ENCODE results near the gene GRAMD1A. TPM values are rescaled to one million over a fixed set of nuclear protein-coding genes. Genes with fewer than 3 reads are reported as not detected.
"Not testable (repeated sequence)": the region's sequence is repeated elsewhere in the genome, so short reads cannot be mapped to it uniquely, and the experiment has no call there.

The GRAMD1A gene
- total and polyA plus RNA-seq, 9 donors: 44.5 to 93.7 (median 71.6) TPM

- H3K4me1 ChIP-seq (ENCODE audit: insufficient read depth): peaks cover 23% of the 10 kb centered on the region
- no peaks in the 10 kb centered on the region for H3K27me3 ChIP-seq
- H3K27ac ChIP-seq: peak overlapping the region; percentile 14 to 58
- peak; percentile 64 to 73 (median 70) for DNase-seq
- H3K36me3 ChIP-seq: no peaks in the 10 kb centered on the region
- intact Hi-C loops (cut with DNase I): no loop called here
- H3K4me3 ChIP-seq: no peak overlapping the region
- TF ChIP-seq POLR2A (IDR thresholded peaks at IDR 0.05) (no peak), EP300 (IDR thresholded peaks at IDR 0.05) (no peak), CTCF (IDR thresholded peaks at IDR 0.05) (no peak)
- H3K9me3 ChIP-seq: no peaks in the 10 kb centered on the region
- WGBS, 3 donors: 23 to 34% (median 34%) methylated on average over 17 of the region's 17 CpGs
Observed at GRCh38 chr19:34994643-34995541, 5.2 kb upstream of the GRAMD1A start.

- Histone ChIP-seq H3K9me3 (no peaks in the 10 kb centered on the region), H3K27me3 (no peaks in the 10 kb centered on the region), H3K27ac (peak overlapping the region in 1 of 2 donors; percentile 58), H3K4me1 (ENCODE audit: insufficient read depth) (peaks cover 23% of the 10 kb centered on the region), H3K36me3 (no peaks in the 10 kb centered on the region), H3K4me3 (no peak overlapping the region)
- 89 to 93% (median 90%) methylated on average over 8 of the region's 8 CpGs for WGBS, 3 donors
- intact Hi-C loops (cut with DNase I): no loop called here
- TF ChIP-seq POLR2A (IDR thresholded peaks at IDR 0.05): no peak
- DNase-seq: no peak
Observed at GRCh38 chr19:34995551-34995950, 4.6 kb upstream of the GRAMD1A start.

- Histone ChIP-seq H3K4me3 (no peak overlapping the region), H3K27ac (peak overlapping the region; percentile 51 to 97), H3K9me3 (no peaks in the 10 kb centered on the region), H3K27me3 (no peaks in the 10 kb centered on the region), H3K36me3 (no peaks in the 10 kb centered on the region), H3K4me1 (ENCODE audit: insufficient read depth) (peaks cover 23% of the 10 kb centered on the region)
- intact Hi-C loops (cut with DNase I): no loop called here
- DNase-seq: no peak
- WGBS, 3 donors: 8 to 27% (median 22%) methylated on average over 8 of the region's 8 CpGs
- TF ChIP-seq POLR2A (IDR thresholded peaks at IDR 0.05) (no peak), EP300 (IDR thresholded peaks at IDR 0.05) (no peak), CTCF (IDR thresholded peaks at IDR 0.05) (no peak)
Observed at GRCh38 chr19:34997071-34997617, 3.0 kb upstream of the GRAMD1A start.

GRCh38 chr19:34998224-34998623 is 1.9 kb upstream of the GRAMD1A start:
- intact Hi-C loops (cut with DNase I); H3K4me3 ChIP-seq; DNase-seq; H3K9me3 ChIP-seq; H3K27me3 ChIP-seq; H3K36me3 ChIP-seq: not testable (repeated sequence)
- 91 to 94% (median 92%) methylated on average over 7 of the region's 7 CpGs for WGBS, 3 donors
- H3K27ac ChIP-seq: peak overlapping the region; percentile 97 to 99
- H3K4me1 ChIP-seq (ENCODE audit: insufficient read depth): peaks cover 29% of the 10 kb centered on the region

- peaks cover 31% of the 10 kb centered on the region for H3K4me1 ChIP-seq (ENCODE audit: insufficient read depth)
Observed at GRCh38 chr19:34998777-34999497, 1.2 kb upstream of the GRAMD1A start.

More at GRCh38 chr19:34998777-34999497, 1.2 kb upstream of the GRAMD1A start:
- peak overlapping the region; percentile 97 to 99 for H3K27ac ChIP-seq
- peak overlapping the region; percentile 91 for H3K4me3 ChIP-seq
- DNase-seq: peak in 2 of 5 donors; percentile 31 to 54
- WGBS, 3 donors: 39 to 41% (median 41%) methylated on average over 13 of the region's 13 CpGs
- TF ChIP-seq CTCF (IDR thresholded peaks at IDR 0.05) (no peak), EP300 (IDR thresholded peaks at IDR 0.05) (no peak), POLR2A (IDR thresholded peaks at IDR 0.05) (no peak)
- H3K36me3 ChIP-seq: no peaks in the 10 kb centered on the region
- intact Hi-C loops (cut with DNase I): no loop called here
- no peaks in the 10 kb centered on the region for H3K27me3 ChIP-seq
- no peaks in the 10 kb centered on the region for H3K9me3 ChIP-seq
